HG03135 (cell line): ENCODE measurements around the gene CRTC1.

Experiments
- ATAC-seq: cut with Tn5 transposase; IDR thresholded peaks from one replicate; pipeline ENCODE4 v1.9.1; 2021; ENCODE audit warnings: mild to moderate bottlenecking, moderate library complexity; ENCODE audit not compliant: unreplicated experiment

Gene CRTC1

DNA sequence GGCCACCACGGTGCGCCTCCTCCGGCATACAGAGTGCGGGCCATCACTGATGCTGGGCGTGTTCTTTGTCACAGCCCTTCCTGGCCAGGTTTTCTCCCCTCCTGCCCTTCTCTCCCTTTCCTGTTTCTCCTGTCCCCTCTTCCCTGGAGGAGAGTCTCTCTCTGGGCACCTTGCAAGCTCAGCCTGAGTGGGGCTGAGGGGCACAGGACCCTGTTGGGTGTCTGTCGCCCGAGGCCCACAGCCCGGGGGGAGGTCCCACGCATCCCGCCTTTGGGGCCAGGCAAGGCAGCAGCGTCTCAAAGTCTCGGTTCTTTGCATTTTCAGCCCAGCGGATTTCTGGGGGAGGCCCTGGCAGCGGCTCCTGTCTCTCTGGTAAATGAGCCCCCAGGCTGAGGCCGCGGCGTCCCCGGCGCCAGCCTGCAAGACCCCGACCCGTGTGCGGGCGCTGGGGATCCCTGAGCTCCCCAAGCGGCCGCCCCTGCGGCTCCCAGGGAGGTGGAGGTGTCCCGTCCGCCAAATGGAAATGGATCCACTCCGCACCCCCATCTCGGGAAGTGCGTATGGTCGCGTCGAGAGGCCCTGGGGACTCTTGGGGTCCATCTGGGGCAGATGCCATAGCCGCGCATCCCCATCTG, 60.4 kb downstream of the CRTC1 start:
- no peak for ATAC-seq

DNA sequence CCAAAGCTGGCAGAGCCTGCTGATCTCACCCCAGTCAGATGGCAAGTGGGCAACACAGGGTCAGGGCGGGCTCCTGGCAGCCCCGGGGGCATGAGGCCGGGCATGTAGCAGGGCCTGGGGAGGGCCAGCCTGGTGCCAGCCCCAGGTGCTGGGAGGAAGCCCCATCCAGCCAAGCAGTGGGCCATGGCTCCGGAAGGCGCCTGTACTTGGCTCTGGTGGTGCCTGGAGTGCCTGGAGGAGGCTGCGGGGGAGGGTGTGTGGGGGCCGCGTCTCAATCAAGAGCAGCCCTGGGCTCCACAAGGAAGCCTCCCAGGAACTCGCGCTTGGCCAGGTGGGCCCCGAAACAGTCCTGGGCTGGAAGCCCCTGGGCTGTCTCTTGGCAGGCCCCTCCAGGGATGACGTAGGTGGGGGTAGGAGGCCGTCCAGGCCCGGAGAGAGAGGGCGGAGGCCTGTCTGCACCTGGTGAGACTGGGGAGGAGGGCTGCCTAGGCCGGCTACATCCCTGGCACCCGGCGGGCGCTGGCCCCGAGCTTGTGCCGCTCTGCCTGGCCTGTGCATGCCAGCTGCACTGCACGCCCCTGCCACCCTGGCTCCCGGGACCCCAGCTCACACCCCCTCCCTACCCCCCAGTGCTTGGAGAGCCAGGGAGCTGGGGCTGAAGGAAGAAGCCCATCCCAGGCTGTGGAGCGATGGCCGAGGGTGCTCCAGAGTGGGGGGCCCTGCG, 61.7 kb downstream of the CRTC1 start:
- ATAC-seq: no peak

DNA sequence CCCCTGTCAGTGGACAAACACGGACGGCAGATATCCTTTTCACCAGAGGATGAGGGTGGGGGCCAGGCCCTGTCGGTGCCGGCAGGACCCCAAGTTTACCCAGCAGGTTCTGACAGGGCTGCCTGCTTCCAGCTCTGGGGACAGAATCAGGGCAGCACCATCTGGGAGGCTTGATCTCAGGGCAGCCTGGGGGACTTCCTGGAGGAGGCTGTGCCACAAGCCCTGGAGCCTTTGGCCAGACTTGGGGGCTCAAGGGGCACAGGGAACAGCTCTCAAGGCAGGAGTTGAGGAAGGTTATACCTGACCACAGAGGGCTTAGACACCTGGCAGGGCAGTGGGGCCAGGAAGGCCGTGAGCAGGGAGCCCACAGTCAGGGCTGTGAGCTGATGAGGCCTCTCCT, 62.5 kb downstream of the CRTC1 start:
- no peak for ATAC-seq

DNA sequence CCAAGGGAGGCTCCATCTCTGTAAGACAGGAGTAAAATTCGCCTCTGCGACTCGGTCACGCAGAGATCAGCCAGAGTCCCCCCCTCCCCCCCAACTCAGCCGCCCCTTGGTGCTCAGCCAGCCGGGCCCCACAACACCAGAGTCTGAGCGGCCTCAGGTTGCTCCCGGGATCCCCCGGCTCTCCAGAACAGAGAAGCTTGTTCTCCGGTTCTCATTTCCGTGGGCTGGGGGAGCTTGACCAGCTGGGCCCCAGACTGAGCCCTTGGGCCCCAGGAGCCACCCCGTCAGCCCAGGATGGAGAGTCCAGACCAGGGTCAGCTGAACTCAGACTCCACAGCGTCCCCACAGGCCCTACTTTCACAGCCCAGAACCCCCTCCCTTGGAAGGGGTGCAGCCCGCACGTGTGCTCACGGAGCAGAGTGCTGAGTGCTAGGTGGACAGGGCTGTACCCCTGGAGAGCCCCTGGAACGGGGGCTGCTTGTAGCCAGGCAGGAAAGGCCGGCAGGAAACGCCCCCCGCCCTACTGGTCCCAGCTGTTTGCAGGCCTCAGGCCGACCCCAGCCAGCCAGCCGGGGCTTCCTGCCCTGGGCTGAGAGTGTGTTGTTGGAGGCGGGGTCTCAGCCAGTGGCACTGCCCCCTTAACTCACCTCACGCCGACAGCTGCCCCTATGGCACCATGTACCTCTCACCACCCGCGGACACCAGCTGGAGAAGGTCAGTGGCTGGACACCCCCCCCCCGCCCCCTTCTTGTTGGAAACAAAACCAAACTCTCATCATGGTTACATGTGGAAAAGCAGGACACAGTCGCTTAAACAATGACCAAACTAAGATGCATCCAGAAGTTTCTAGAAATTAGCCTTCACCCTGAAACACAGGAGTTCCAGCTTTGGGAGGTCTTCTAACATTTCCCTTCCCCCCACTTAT, 63.2 kb downstream of the CRTC1 start:
- ATAC-seq: no peak

DNA sequence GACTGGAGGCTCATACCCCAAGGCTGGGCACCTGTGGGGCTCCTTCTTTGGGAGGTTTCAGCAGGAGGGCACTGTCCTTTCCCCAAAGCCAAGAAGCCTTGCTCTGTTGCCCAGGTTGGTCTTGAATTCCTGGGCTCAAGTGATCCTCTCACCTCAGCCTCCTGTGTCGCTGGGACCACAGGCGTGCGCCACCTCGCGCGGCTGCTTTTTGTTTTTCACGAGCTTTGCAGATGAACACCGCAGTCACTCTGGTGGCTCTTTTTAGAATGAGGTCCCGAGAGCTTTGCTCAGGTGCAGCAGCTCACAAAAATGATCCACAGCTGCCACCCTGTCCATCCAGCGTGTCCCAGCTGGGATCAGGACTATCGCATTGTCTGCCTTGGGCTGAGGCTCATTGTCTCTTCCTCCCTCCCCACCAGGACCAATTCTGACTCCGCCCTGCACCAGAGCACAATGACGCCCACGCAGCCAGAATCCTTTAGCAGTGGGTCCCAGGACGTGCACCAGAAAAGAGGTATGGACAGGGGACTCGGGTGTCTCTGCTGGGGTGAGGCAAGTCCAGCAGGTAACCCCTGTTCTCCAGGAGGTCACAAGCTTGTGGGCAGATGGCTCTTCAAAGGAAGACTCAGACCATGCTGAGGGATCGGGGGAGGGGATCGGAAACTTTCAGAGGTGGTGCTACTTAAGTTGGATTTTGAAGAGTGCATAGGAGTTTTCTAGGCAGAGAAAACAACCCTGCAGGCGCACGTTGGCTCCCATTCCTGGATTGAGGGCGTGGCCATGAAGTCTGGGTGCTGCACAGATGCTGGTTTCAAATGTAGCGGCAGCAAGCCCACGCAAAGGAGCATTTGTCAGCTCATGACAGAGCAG, 66.1 kb downstream of the CRTC1 start:
- ATAC-seq: no peak

DNA sequence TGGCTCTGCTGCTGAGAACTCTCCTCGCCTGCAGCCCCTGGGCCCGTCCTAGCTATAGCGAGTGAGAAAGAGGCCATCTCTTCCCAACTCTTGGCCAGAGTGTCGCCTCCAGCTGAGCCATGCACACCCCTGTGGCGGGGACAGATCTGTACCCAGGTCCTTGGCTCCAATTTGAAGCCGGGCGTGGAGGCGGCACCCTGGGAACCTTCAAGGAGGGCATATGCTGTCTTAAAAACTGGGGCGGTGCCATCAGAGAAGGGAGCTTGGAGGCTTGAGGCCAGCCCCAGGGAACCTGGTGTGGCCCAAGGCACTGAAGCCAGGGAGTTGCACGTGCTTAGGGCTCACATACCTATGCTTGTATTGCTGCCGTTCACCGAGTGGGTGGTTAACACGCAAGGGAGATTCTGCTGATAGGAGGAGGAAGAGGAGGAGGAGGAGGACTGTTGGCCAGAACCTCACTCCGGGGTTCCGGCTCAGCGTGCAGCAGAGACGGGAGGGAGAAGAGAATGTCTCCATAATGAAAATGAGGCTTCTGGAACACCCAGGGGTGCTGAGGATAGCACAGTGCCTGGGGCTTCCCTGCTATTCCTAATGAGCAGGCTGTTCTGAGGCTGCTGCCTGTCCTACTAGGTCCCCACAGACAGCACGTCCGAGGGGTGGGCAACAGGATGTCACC, 67.0 kb downstream of the CRTC1 start:
- no peak for ATAC-seq

DNA sequence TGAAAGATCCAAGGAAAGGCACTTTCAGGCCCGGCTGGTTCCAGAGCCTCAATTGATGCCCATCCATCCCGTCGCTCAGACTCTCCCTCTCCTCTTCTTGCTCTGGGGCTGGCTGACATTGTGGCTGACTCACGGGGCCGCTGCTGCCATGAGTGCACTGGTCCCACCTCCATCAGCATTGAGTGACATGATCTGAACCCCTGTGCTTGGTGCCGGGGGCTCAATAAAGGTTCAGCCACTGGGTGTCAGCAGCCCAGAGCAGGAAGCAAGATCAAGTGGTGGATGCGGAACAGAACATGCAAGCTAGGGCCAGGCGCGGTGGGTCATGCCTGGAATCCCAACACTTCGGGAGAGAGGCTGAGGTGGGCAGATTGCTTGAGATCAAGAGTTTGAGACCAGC, 68.1 kb downstream of the CRTC1 start:
- no peak for ATAC-seq

DNA sequence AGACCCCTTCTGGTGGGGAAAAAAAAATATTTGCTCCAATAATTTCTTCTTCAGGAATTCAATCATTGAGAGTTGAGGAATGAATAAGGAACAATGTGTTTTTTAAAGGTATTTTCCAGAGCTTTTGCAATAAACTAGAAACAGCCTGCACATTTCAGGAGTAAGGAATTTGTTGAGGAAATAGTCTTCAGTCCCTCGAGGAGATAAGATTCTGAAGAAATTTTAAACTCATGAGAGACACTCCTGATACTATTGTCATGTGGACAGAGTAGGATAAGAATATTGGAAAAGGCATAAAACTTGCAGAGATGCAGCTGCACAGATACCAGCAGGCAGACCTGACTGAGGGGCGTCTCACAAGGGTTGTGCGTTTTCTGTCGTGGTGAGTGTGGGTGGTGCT, 71.0 kb downstream of the CRTC1 start:
- ATAC-seq: no peak

DNA sequence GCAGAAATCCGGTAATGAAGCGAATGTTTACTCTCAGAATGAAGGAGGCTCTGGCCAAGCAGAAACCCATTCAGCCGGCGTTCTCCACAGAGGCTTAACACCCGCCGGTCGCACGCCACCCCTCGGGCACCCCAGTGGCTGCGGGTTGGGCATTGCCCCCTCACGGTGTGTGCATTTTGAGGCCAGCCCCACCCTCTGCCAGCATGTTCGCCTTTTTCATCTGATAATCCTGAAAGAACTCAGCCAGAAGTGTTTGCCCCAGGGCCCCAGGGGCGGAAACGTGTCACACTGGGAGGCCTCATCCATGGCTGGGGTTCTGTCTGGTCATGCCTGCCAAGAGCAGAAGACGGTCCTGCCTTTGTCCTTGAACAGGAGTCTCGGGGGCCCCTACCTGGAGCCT, 73.4 kb downstream of the CRTC1 start:
- ATAC-seq: no peak

DNA sequence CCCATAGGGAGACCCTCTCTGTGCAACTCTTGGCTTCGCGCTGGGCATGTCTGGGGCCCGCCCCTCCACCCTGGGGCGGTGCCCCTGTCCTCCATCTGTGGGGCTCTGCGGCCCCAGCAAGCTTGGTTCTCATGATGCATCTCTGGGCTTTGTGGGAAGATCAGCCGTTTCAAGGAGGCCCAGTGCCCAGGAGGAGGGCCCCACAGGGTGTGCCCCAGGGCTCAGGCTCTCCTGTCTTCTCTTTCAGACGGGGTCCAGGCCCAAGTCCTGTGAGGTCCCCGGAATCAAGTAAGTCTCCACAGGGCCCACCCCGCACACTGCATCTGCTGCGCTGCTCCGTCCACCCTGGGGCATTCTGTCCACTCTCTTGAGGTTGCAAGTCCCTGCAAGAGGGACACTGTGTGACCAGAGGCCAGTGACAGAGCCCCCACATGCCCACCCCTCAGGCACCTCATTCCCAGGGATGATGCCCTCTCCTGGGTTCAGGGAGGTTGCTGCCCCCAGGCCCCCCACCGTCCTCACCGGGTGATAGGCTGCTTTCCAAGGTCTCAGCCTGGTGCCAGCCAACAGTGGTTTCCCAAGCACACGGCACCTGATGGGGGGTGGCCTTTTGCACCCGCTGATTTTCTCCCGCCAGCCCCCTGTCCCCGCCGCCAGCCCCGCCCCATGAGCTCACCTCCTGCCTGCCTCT, 76.0 kb downstream of the CRTC1 start:
- no peak for ATAC-seq

DNA sequence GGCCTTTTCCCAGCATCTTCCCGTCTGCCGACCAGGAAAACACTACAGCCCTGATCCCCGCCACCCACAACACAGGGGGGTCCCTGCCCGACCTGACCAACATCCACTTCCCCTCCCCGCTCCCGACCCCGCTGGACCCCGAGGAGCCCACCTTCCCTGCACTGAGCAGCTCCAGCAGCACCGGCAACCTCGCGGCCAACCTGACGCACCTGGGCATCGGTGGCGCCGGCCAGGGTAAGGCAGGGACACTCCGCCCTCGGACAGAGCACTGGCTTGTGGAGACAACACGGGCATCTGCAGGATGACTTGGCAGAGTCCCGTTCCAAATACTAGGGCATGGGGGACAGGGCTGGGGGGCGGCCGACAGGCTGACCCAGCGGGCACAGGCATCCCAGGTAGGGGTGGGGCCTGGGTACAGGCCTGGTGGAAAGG, 76.5 kb downstream of the CRTC1 start:
- ATAC-seq: no peak

DNA sequence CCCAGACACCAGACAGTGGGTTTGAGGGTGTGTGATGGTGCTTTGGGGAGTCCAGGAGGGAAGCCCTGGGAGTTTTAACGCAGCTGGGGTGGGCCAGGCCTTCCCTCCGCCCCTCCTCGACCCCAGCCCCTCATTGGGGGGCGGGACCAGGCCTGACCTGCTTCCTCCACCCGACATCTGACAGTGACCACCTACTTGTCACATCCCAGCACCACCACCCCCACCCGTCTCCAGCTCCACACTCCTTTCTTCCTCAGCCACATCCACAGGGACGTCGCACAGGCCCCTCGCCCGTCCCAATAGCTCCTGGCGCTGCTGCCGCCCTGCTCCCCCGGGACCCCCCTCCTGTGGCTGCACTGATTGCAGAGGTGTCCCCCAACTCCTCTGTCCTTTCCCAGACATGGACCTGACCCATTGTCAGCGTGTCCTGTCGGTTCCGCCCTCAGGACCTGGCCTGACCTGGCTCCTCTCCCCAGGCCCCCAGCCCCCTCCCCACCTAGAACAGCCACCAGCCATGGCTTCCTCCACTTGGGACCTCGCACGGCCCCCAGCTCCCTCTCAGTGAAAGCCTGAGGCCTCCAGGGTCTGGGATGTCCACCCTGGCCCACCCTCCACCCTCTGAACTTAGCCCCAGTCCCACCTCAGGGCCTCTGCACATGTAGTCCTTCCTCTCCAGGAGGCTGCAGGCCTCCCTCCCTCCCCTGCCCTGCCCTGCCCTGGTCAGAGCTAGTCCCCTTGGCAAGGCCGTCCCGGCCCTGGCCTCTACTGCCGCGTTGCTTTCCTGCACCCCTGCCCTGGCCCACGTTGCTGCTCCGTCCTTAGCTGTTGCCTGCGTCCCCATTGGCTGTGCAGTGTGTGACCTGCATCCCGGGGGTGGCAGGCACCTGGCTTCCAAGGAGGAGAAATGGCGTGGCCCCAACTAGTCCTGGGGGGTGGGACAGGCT, 77.2 kb downstream of the CRTC1 start:
- no peak for ATAC-seq

DNA sequence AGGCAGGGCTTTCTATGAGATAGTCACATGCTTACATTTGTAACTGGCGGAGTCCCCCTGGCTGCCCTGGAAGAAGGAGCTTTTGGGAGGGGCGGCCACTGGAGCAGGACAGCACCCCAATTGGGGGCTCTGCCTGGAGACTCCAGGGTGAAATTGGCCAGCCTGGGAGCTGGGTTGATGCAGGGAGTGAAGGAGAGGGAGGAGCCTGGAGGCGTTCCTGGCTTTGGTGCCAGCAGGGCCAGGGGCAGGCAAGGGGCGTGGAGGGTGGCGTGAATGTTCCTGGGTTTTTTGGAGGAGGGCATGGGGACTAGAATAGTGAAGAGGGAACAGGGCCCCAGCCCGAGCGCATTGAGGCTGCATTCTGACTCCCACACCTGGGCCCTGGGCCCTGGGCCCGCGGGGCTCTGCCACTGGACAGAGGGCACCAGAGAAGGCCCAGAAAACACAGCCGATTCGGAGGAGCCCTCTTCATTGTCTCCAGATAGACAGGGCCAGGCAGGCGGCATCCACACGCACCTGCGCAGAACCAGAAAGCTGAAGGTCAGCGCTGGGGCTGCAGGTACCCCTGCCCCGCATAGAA, 78.1 kb downstream of the CRTC1 start:
- no peak for ATAC-seq

DNA sequence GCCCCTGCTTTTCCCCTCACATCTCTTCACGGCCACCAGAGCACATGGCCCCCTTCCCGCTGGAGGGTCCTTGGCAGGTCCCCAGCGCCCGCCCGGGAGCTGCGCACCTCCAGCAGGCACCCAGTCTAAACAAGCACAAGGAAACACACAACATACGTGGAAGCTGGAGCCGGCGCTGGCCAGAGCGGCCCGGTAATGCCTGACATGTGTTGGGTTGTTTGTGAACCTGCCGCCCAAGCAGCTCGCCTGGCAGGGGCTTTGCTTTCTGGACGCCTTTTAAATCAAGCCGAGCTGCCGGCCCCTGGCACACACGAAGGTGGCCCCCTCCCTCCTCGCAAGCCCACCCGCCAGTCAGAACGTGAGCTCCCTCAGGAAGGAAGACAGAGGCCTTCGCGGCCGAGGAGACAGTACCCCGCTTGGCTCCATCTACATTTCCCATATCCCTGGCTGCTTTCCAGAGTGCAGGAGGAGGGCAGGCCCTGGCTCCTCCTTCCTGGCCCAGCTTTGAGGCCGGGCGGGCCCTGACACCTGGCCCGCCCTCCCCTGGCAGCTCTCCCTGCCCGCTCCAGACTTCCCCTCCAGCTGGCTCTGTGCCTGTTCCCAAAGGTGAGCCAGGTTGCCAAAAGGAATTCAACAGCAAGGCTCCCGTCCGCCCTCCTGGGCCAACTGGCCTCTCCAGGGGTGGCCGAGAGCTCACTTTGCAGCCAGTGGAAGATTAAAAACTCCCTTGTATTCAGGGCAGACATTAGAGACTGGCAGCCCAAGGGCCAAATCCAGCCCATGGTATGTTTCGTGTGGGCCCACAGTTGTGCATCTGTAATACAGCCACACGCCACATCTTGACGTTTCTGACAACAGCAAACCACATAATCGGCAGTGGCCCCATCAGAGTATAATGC, 78.9 kb downstream of the CRTC1 start:
- no peak for ATAC-seq

DNA sequence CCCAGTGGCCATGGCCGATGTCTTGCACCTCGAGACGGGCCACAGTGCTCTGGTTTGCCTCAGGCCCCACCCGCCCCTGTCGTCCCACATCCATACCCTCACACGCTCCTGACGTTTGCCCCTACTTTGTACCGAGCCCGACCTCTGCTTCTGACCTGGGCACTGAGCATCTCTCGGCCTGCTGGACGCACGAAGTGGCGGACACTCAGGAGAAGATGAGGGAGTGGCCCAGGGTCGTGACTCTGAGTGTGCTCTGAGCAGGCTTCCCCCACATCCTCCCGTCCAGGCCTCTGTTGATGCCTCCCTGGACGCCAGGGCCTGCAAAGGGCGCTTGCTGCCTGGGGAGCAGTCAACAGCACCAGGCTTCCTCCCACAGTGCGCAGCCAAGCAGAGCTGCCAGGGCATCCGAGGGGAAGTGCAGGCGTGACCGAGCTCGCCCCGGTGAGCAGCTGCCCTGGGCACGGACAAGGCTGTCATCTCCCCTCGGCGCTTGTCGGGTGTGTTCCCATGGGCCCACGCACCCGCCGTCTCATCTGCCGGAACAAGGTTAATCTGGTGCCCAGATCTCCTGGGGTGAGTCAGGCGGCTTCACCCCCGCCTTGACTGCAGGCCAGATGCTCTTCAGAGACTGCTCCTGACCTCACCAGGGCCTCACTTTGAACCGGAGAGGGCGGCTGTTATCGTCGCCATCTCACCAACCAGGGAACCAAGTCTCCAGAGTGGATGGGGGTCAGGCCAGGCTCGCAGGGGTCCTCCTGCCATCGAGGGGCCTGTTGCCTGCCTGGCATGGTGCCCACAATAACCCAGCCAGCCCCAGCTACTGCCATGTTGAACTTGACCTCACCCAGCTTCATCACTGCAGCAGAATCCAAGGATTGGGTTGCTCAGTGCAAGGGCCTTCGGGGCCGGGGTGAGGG, 80.5 kb downstream of the CRTC1 start:
- no peak for ATAC-seq

DNA sequence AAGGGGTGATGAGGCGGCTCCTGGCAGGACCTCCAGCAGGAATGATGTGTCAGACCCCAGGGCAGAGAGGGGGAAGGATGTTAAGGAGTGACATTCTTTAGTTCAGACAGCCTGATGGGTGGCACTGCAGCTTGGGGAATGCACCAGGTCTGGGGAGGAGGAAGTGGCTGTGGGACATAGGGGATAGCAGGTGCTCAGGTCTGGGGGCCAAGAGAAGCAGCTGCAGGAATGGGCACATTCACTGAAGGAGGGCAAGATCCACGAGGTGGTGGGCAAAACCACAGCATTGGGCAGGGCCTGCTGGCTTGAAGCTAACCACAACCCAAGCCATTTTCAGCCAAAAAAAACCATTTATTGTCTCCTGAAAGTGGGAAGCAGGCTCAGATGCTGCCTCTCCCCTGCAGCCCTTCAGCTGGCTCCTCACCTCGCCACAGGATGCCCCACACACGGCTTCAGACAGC, 81.1 kb downstream of the CRTC1 start:
- no peak for ATAC-seq
